ENCODE results near the gene MAPT. TPM values are rescaled to one million over a fixed set of nuclear protein-coding genes. Genes with fewer than 3 reads are reported as not detected.

Gene MAPT
- polyA plus RNA-seq, 4 donors = 9.2 to 13.8 (median 10.5) TPM

DNA sequence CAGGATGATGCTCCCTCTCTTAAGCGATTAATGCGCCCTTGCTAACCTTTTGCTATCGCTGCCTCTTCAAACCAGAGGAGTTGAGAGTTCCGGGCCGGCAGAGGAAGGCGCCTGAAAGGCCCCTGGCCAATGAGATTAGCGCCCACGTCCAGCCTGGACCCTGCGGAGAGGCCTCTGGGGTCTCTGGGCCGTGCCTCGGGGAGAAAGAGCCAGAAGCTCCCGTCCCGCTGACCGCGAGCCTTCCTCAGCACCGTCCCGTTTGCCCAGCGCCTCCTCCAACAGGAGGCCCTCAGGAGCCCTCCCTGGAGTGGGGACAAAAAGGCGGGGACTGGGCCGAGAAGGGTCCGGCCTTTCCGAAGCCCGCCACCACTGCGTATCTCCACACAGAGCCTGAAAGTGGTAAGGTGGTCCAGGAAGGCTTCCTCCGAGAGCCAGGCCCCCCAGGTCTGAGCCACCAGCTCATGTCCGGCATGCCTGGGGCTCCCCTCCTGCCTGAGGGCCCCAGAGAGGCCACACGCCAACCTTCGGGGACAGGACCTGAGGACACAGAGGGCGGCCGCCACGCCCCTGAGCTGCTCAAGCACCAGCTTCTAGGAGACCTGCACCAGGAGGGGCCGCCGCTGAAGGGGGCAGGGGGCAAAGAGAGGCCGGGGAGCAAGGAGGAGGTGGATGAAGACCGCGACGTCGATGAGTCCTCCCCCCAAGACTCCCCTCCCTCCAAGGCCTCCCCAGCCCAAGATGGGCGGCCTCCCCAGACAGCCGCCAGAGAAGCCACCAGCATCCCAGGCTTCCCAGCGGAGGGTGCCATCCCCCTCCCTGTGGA is 88.6 kb downstream of the MAPT start:
- no peak for DNase-seq (ENCODE audit: low read depth in 4 of 4, low spot score in 2 of 4)

DNA sequence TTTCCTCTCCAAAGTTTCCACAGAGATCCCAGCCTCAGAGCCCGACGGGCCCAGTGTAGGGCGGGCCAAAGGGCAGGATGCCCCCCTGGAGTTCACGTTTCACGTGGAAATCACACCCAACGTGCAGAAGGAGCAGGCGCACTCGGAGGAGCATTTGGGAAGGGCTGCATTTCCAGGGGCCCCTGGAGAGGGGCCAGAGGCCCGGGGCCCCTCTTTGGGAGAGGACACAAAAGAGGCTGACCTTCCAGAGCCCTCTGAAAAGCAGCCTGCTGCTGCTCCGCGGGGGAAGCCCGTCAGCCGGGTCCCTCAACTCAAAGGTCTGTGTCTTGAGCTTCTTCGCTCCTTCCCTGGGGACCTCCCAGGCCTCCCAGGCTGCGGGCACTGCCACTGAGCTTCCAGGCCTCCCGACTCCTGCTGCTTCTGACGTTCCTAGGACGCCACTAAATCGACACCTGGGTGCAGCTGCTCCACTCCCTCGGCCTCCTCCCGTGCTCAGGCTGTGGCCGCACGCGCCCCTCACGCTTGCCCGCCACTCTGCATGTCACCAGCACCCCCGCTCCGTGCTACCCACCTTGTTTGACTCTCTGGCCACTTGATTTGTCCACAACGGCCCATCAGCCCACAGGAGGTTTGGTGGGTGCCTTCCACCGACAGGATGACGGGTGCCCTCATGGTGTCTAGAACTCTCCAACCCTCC is 89.4 kb downstream of the MAPT start:
- DNase-seq (ENCODE audit: low read depth in 4 of 4, low spot score in 2 of 4) = no peak

DNA sequence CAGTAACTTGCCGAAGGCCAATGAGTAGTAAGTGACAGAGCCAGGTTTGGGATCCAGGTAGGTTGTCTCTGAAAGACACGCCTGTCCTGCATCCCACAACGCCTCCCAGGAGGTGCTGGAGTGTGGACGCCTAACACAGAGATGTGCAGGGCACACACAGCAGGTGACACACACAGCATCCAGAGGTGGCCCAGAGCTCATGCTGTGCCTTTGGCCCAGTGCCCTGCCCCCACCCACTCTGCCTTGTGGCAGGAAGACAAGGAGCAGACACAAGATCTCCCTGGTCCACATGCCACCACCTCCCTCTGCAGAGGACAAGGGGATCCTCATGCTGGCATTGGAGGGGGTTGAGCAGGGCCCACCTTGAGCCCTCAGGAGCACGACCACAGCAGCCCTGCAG is 90.0 kb downstream of the MAPT start:
- no peak for DNase-seq (ENCODE audit: low read depth in 4 of 4, low spot score in 2 of 4)

DNA sequence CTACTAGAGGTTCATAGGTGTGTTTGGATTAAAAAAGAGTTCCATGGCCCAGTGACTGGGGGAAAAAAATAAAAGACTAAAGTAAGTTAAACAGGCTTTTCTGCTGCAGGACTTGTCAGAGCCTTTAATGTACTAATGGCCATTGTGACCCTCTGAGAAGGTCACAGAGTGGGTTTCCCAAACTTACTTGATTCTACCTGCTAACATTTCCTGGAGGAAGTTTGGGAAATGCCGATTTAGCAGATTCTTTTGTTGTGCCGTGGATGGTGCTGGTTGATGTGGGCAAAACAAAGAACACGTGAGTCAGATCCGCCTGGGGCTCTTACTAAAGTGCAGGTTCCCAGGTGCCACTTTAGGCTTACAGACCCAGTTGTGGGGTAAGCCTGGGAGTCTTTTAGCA is 91.1 kb downstream of the MAPT start:
- DNase-seq (ENCODE audit: low read depth in 4 of 4, low spot score in 2 of 4) = no peak

DNA sequence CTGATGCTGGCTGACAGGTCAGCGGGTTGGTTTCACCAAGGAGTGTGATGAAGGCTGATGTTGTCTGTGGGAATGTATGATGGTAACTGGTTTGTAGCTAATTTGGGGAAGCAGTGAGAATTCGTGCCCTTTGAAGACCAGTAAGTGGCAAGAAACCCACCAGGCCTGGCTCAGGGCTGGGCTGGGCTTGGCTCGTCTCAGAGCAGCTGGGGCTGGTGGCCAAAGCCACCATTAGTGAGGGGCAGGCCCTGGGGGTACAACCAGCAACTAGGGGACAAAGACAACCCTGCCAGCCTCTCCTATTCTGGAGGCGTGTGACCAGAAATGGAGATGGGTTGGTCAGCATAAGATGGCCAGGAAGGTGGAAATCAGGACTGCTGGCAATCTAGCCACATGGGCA is 91.7 kb downstream of the MAPT start:
- DNase-seq (ENCODE audit: low read depth in 4 of 4, low spot score in 2 of 4) = no peak

DNA sequence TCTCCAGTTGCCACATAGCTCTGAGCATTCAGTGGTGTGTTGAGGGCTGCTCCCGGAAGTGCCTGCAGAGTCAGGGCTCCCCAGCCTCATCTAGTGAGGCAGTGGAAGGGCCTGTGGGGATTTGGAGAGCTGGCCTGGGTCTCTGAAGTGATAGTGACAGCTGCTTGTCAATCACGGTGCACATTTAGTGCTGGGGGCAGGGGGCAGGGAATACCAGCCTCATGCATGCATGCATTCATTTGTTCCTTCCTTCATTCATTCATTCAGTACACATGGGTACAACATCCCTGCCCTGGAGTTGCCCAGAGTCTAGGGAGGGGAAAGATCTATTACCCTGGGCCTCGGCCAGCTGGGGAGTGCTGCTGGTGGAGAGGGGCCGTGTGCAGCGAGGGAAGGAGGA is 93.4 kb downstream of the MAPT start:
- no peak for DNase-seq (ENCODE audit: low read depth in 4 of 4, low spot score in 2 of 4)

DNA sequence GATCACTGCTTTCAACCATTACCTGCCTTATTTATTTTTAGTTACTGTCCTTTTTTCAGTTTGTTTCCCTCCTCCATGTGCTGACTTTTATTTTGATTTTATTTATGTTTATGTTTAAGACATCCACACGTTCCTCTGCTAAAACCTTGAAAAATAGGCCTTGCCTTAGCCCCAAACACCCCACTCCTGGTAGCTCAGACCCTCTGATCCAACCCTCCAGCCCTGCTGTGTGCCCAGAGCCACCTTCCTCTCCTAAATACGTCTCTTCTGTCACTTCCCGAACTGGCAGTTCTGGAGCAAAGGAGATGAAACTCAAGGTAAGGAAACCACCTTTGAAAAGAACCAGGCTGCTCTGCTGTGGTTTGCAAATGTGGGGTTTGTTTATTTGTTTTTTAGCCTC is 95.4 kb downstream of the MAPT start:
- no peak for DNase-seq (ENCODE audit: low read depth in 4 of 4, low spot score in 2 of 4)

DNA sequence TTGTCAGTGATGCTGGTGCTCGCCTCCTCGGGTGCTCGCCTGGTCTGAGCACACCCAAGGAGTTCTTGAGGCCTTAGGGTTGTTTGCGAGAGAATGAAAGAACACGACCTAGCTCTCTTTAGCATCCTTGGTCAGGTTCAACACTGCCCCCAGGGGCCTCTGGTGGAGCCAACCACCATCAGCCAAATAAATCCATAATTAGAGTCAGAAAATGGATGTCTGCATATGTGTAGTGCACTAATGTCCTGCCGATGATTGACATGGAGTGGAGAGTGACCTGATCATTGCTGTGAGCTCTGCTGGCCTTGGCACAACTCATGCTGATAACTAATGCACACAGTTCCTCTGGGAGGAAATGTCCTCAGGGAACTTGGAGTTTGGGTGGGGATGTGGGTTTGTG is 96.5 kb downstream of the MAPT start:
- no peak for DNase-seq (ENCODE audit: low read depth in 4 of 4, low spot score in 2 of 4)

DNA sequence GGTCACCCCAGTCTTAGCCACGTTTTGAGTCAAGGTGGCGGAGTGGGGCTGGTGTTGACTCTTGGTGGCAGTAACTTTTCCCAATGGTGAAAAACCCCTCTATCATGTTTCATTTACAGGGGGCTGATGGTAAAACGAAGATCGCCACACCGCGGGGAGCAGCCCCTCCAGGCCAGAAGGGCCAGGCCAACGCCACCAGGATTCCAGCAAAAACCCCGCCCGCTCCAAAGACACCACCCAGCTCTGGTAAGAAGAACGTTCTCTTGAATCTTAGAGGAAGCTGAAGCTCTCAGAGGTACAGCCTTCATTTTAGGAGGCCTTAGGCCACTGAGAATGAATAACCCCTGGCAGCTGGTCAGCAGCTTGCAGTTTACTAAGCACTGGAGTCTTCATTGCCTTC is 97.0 kb downstream of the MAPT start:
- no peak for DNase-seq (ENCODE audit: low read depth in 4 of 4, low spot score in 2 of 4)

DNA sequence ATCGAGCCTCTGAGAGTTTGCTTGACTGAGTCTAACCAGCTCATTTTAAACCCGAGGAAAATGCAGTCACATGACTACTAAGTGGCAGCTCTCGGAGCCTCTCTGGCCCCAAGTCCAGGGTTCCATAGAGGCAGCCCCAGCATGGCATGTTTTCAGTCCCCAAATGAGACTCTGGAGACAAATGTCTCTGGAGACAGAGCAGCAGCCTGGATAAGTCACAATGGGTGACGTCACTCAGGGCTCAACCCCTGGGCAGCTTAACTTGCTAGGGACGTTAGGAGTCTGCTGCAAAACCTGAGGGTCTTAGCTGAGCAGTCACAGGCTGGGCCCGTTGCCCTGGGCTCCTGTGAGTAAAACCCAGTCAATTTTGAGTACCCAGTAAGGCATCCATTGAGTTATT is 97.8 kb downstream of the MAPT start:
- DNase-seq (ENCODE audit: low read depth in 4 of 4, low spot score in 2 of 4) = no peak

DNA sequence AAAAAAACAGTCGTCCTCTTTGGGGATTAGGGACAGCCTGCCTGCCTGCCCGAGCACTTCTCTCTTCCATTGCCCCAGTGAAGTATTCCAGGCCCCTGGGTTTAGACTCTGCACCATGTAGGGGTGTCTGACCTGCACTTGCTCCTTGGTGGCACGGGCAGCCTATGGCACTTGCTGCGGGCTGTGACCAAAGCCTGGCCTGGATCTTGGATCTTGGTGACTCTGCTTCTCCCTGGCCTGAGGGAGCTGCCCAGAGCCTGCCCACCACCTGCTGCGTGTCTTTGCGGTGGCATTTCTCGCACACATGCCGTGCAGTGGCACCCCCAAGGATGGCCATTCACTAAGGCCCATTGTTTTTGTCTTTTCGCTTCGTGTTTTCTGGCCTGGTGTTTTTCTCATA is 98.5 kb downstream of the MAPT start:
- no peak for DNase-seq (ENCODE audit: low read depth in 4 of 4, low spot score in 2 of 4)

DNA sequence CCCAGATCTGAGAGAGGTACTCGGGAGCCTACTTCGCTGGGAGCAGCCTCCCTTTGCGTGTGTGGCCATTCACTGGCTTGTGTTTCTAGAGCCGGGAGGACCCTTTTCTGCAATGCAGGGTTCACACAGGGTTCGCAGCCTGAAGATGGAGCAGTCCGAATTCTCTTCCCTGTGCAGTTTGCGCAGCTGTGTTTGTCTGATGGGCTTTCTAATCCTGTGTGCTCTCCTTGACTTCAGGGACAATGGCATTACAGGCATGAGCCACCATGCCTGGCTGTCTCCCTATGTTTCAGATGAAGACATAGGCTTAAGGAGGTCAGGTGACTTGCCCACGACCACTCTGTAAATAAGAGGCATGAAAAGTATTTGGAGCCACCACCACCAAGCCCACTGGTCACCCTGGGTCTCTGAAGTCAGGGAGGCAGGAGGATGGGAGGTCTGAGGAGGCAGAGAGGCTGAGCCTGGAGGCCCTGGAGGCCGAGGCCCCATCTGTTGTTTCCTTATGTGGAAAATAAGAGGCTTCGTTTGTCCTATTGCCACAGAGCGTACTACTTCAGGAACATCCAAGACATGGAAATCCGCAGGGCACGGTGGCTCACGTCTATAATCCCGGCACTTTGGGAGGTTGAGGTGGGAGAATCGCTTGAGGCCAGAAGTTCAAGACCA is 99.7 kb downstream of the MAPT start:
- no peak for DNase-seq (ENCODE audit: low read depth in 4 of 4, low spot score in 2 of 4)

DNA sequence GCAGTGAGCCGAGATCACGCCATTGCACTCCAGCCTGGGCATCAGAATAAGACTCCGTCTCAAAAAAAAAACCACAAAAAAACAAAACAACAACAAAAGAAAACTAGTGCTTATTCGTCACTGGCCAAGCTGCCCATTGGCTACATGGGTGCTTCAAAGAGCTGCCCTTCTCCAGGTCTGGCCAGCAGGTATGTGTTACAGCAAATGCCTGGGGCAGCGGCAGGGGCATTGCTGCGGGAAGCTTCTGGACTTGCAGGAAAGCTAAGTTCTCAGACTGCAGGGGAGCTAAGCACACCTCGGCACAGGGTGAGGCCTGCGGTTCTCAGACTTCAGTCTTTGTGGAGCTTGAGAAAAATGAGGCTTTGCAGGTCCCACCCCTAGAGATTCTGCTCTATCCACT is 100.6 kb downstream of the MAPT start:
- no peak for DNase-seq (ENCODE audit: low read depth in 4 of 4, low spot score in 2 of 4)

DNA sequence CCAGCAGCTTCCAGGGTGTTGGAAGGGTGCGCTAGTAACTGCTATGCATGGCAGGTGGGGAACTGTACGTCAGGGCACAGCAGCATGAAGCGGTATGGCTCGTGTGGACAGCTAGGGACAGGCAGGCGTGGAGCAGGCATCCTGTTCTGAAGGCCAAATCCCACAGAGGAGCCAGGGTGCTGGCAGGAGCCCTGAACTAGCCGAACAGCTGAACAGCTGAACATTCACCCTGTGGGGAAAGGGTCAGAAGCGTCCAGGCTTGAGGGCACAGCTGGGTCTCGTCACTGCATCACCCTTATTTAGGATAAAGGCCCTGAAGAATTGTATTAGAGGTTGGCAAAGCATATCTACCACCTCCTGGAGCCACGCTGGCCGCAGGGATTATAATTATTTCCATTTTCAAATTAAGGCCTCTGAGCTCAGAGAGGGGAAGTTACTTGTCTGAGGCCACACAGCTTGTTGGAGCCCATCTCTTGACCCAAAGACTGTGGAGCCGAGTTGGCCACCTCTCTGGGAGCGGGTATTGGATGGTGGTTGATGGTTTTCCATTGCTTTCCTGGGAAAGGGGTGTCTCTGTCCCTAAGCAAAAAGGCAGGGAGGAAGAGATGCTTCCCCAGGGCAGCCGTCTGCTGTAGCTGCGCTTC is 101.4 kb downstream of the MAPT start:
- no peak for DNase-seq (ENCODE audit: low read depth in 4 of 4, low spot score in 2 of 4)

DNA sequence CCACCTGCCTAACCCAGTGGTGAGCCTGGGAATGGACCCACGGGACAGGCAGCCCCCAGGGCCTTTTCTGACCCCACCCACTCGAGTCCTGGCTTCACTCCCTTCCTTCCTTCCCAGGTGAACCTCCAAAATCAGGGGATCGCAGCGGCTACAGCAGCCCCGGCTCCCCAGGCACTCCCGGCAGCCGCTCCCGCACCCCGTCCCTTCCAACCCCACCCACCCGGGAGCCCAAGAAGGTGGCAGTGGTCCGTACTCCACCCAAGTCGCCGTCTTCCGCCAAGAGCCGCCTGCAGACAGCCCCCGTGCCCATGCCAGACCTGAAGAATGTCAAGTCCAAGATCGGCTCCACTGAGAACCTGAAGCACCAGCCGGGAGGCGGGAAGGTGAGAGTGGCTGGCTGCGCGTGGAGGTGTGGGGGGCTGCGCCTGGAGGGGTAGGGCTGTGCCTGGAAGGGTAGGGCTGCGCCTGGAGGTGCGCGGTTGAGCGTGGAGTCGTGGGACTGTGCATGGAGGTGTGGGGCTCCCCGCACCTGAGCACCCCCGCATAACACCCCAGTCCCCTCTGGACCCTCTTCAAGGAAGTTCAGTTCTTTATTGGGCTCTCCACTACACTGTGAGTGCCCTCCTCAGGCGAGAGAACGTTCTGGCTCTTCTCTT is 102.1 kb downstream of the MAPT start:
- DNase-seq (ENCODE audit: low read depth in 4 of 4, low spot score in 2 of 4) = no peak

DNA sequence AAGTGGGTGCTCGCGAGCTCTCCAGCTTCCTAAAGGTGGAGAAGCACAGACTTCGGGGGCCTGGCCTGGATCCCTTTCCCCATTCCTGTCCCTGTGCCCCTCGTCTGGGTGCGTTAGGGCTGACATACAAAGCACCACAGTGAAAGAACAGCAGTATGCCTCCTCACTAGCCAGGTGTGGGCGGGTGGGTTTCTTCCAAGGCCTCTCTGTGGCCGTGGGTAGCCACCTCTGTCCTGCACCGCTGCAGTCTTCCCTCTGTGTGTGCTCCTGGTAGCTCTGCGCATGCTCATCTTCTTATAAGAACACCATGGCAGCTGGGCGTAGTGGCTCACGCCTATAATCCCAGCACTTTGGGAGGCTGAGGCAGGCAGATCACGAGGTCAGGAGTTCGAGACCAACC is 102.8 kb downstream of the MAPT start:
- no peak for DNase-seq (ENCODE audit: low read depth in 4 of 4, low spot score in 2 of 4)

DNA sequence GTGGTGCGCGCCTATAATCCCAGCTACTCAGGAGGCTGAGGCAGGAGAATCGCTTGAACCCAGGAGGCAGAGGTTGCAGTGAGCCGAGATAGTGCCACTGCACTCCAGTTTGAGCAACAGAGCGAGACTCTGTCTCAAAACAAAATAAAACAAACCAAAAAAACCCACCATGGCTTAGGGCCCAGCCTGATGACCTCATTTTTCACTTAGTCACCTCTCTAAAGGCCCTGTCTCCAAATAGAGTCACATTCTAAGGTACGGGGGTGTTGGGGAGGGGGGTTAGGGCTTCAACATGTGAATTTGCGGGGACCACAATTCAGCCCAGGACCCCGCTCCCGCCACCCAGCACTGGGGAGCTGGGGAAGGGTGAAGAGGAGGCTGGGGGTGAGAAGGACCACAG is 103.3 kb downstream of the MAPT start:
- DNase-seq (ENCODE audit: low read depth in 4 of 4, low spot score in 2 of 4) = no peak

DNA sequence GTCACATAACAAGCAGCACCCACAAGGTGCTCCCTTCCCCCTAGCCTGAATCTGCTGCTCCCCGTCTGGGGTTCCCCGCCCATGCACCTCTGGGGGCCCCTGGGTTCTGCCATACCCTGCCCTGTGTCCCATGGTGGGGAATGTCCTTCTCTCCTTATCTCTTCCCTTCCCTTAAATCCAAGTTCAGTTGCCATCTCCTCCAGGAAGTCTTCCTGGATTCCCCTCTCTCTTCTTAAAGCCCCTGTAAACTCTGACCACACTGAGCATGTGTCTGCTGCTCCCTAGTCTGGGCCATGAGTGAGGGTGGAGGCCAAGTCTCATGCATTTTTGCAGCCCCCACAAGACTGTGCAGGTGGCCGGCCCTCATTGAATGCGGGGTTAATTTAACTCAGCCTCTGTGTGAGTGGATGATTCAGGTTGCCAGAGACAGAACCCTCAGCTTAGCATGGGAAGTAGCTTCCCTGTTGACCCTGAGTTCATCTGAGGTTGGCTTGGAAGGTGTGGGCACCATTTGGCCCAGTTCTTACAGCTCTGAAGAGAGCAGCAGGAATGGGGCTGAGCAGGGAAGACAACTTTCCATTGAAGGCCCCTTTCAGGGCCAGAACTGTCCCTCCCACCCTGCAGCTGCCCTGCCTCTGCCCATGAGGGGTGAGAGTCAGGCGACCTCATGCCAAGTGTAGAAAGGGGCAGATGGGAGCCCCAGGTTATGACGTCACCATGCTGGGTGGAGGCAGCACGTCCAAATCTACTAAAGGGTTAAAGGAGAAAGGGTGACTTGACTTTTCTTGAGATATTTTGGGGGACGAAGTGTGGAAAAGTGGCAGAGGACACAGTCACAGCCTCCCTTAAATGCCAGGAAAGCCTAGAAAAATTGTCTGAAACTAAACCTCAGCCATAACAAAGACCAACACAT is 104.9 kb downstream of the MAPT start, which contains the start of gene STH:
STH (plus strand) TSS at position 264 of the 913 bp plus-strand sequence; CDS start at position 294, 30 bp downstream.
- no peak for DNase-seq (ENCODE audit: low read depth in 4 of 4, low spot score in 2 of 4)

DNA sequence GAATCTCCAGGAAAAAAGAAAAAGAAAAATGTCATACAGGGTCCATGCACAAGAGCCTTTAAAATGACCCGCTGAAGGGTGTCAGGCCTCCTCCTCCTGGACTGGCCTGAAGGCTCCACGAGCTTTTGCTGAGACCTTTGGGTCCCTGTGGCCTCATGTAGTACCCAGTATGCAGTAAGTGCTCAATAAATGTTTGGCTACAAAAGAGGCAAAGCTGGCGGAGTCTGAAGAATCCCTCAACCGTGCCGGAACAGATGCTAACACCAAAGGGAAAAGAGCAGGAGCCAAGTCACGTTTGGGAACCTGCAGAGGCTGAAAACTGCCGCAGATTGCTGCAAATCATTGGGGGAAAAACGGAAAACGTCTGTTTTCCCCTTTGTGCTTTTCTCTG is 105.5 kb downstream of the MAPT start:
- no peak for DNase-seq (ENCODE audit: low read depth in 4 of 4, low spot score in 2 of 4)

DNA sequence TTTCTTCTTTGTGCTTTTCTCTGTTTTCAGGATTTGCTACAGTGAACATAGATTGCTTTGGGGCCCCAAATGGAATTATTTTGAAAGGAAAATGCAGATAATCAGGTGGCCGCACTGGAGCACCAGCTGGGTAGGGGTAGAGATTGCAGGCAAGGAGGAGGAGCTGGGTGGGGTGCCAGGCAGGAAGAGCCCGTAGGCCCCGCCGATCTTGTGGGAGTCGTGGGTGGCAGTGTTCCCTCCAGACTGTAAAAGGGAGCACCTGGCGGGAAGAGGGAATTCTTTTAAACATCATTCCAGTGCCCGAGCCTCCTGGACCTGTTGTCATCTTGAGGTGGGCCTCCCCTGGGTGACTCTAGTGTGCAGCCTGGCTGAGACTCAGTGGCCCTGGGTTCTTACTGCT is 105.9 kb downstream of the MAPT start:
- DNase-seq (ENCODE audit: low read depth in 4 of 4, low spot score in 2 of 4) = no peak
